ENCODE results near the gene THSD4. TPM values are rescaled to one million over a fixed set of nuclear protein-coding genes. Genes with fewer than 3 reads are reported as not detected.

THSD4 gene
- total RNA-seq, 6 experiments from 2014 or later = 5.2 to 21.8 (median 13.7) TPM

DNA sequence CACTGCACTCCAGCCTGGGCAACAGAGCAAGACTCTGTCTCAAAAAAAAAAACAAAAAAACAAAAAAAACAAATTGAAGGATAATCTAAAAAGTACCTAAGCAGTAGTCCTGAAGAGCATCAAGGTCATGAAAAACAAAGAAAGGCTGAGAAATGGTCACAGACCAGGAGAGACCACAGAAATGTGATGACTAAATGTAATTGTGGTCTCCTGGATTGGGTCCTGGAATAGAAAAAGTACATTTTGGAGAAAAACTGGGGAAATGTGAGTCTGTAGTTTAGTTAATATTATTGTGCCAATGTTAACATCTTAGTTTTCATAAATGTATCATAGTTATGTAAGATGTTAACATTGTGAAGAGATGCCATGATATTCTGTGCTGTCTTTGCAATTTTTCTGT lies 427.6 kb downstream of the THSD4 start:
- Histone ChIP-seq H3K27me3 (no peaks in the 10 kb centered on the region), H3K36me3 (no peaks in the 10 kb centered on the region), H3K9me3 (no peaks in the 10 kb centered on the region), H3K27ac (no peak overlapping the region), H3K4me3 (no peak overlapping the region), H3K4me1 (no peaks in the 10 kb centered on the region)
- ATAC-seq (no peak), DNase-seq (no peak)
- intact Hi-C loops (cut with DNase I) = no loop called here
- no peak for TF ChIP-seq POLR2A (IDR thresholded peaks at IDR 0.05)
- TF ChIP-seq, protein P1, sequence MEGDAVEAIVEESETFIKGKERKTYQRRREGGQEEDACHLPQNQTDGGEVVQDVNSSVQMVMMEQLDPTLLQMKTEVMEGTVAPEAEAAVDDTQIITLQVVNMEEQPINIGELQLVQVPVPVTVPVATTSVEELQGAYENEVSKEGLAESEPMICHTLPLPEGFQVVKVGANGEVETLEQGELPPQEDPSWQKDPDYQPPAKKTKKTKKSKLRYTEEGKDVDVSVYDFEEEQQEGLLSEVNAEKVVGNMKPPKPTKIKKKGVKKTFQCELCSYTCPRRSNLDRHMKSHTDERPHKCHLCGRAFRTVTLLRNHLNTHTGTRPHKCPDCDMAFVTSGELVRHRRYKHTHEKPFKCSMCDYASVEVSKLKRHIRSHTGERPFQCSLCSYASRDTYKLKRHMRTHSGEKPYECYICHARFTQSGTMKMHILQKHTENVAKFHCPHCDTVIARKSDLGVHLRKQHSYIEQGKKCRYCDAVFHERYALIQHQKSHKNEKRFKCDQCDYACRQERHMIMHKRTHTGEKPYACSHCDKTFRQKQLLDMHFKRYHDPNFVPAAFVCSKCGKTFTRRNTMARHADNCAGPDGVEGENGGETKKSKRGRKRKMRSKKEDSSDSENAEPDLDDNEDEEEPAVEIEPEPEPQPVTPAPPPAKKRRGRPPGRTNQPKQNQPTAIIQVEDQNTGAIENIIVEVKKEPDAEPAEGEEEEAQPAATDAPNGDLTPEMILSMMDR (IDR thresholded peaks at IDR 0.05) = no peak

DNA sequence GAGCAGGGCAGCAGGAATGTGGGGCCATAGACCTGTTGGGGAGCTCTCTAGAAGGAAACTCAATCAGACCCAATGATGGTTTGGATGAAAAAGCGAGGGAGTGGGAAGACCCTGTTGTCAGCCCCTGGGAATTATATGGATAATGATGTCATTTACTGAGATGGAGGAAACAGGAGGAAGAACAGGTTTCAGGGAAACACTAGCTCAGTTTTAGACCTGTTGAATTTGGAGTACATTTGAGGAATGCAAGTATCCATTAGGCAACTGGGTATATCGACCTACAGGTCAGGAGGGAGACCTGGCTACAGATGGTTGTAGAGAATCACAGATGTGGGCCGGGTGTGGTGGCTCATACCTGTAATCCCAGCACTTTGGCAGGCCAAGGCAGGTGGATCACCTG lies 428.1 kb downstream of the THSD4 start:
- H3K27ac ChIP-seq = no peak overlapping the region
- H3K4me3 ChIP-seq = no peak overlapping the region
- WGBS (ENCODE audit: insufficient coverage, low coverage, low lambda C conversion rate, missing lambda C conversion rate) = 59% methylated on average over 3 of the region's 3 CpGs
- no peak for TF ChIP-seq POLR2A (IDR thresholded peaks at IDR 0.05)
- TF ChIP-seq, protein P1 (IDR thresholded peaks at IDR 0.05) = no peak
- H3K9me3 ChIP-seq = no peaks in the 10 kb centered on the region
- ATAC-seq = no peak
- H3K4me1 ChIP-seq = no peaks in the 10 kb centered on the region
- no peaks in the 10 kb centered on the region for H3K27me3 ChIP-seq
- H3K36me3 ChIP-seq = no peaks in the 10 kb centered on the region
- intact Hi-C loops (cut with DNase I) = no loop called here
- no peak for DNase-seq

DNA sequence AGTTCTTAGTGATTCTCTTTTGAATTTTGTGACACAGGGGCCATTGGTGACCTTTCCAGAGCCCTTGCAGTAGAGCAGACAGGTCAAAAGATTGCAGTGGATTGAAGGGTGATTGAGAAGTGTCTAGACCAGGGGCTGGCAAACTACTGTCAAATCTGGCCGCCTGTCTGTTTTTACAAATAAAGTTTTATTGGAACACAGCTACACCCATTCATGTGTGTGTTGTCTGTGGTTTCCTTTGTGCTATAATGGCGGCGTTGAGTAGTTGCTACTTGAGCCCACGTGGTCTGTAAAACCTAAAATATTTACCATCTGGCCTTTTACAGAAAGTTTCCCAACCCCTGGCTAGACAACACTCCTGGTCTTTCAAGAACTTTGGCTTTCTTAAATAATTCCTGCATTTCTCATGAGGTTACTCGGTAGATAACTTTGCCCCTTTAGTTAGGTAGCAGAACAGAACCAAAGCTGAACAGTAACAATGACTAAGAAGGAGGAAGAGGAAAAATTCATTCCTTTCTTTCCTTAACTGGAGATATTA lies 430.0 kb downstream of the THSD4 start:
- Histone ChIP-seq H3K27me3 (no peaks in the 10 kb centered on the region), H3K4me1 (no peaks in the 10 kb centered on the region), H3K36me3 (no peaks in the 10 kb centered on the region), H3K4me3 (no peak overlapping the region), H3K27ac (no peak overlapping the region), H3K9me3 (no peaks in the 10 kb centered on the region)
- no peak for TF ChIP-seq POLR2A (IDR thresholded peaks at IDR 0.05)
- DNase-seq (no peak), ATAC-seq (no peak)
- 49% methylated on average over 4 of the region's 5 CpGs for WGBS (ENCODE audit: insufficient coverage, low coverage, low lambda C conversion rate, missing lambda C conversion rate)
- intact Hi-C loops (cut with DNase I) = no loop called here

DNA sequence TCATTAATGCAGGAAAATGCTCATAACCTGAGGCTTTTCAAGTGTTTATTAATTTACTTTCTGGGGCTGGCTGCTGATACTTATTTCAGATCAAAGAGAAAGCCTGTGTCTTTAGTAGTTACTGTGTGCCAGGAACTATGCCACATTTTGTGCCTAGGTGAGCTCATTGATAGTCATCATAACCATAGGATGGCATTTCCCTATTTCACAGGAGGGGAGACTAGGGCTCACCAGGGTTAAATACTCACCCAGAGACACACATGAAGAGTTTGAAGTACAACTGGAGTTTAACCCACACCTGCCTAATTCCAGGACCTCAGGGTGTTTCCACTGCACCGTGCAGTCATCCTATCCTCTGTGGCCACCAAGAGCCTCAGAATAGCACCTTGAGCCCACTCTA lies 430.7 kb downstream of the THSD4 start:
- Histone ChIP-seq H3K4me3 (no peak overlapping the region), H3K27me3 (no peaks in the 10 kb centered on the region), H3K4me1 (no peaks in the 10 kb centered on the region), H3K9me3 (no peaks in the 10 kb centered on the region), H3K27ac (no peak overlapping the region), H3K36me3 (no peaks in the 10 kb centered on the region)
- intact Hi-C loops (cut with DNase I) = no loop called here
- ATAC-seq (no peak), DNase-seq (no peak)
- TF ChIP-seq, protein P1 (IDR thresholded peaks at IDR 0.05) = no peak
- TF ChIP-seq POLR2A (IDR thresholded peaks at IDR 0.05) = no peak
- no CpG with 5 or more reads among the region's 1 CpG for WGBS (ENCODE audit: insufficient coverage, low coverage, low lambda C conversion rate, missing lambda C conversion rate)

DNA sequence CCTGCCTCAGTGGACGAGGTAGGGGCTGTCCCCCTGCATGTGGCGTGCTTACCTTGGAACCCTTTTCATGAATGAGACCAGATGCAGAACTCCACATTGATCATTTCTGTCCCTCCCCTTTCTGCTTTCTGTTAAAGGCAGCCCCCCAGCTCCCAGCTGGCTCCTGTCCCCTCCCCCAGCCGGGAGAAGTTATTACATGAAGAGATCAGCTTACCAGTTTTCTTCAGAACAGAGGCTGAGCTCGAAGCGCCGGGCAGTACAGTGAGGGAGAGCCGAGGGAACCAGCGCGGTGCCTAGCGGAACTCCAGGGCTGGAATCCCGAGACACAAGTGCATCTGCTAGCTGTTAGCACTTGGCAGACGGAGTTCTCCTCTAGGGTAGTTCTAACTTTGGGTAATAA lies 431.7 kb downstream of the THSD4 start:
- H3K4me3 ChIP-seq = no peak overlapping the region
- WGBS (ENCODE audit: insufficient coverage, low coverage, low lambda C conversion rate, missing lambda C conversion rate) = no CpG with 5 or more reads among the region's 12 CpGs
- no peaks in the 10 kb centered on the region for H3K4me1 ChIP-seq
- H3K9me3 ChIP-seq = no peaks in the 10 kb centered on the region
- TF ChIP-seq POLR2A (IDR thresholded peaks at IDR 0.05) = no peak
- TF ChIP-seq, protein P1 (IDR thresholded peaks at IDR 0.05) = no peak
- H3K27ac ChIP-seq = no peak overlapping the region
- no peak for ATAC-seq
- no peaks in the 10 kb centered on the region for H3K36me3 ChIP-seq
- no peak for DNase-seq
- H3K27me3 ChIP-seq = no peaks in the 10 kb centered on the region
- intact Hi-C loops (cut with DNase I) = no loop called here
